ENCODE measurements around the gene MICU1. TPM values are rescaled to one million over a fixed set of nuclear protein-coding genes. Genes with fewer than 3 reads are reported as not detected.
"Not testable (repeated sequence)": the region's sequence is repeated elsewhere in the genome, so short reads cannot be mapped to it uniquely, and the experiment has no call there.

Gene MICU1
- total and polyA plus RNA-seq, 2 experiments from 2014 or later: 27.5 to 52.3 TPM

DNA sequence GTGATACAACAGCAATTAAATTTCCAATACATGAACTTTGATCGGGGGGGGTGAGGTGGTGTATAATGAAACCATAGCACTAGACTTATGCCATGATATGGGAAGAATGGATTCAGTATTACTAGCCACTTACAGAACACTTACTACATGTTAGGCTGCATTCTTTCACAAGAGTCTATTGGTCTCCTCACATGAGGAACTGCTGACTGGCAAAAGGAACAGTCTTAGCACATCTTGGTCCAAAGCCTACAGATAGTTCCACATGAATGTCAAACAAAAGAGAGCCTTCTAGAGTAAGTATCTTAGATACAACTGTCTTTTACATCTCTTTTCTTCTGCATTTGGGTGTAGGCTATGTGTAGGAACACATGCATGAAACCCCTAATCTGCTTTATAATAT is 155.2 kb downstream of the MICU1 start:
- H3K9me2 ChIP-seq (ENCODE audit: insufficient read depth): no peaks in the 10 kb centered on the region
- Mint-ChIP-seq H3K36me3 (ENCODE audit: low read depth) (peaks cover 16% of the 10 kb centered on the region; the same call in 2 of the 3 replicates), H3K4me3 (no peak overlapping the region), H3K9me3 (no peaks in the 10 kb centered on the region), H3K27ac (no peak overlapping the region), H3K27me3 (ENCODE audit: insufficient read depth, low read depth, poor library complexity) (no peaks in the 10 kb centered on the region), H3K4me1 (no peaks in the 10 kb centered on the region)
- H3K4me1 ChIP-seq (ENCODE audit: insufficient read depth): no peaks in the 10 kb centered on the region
- no peaks in the 10 kb centered on the region for H3F3A ChIP-seq (replicated peaks; ENCODE audit: low read depth)
- H3K4me2 ChIP-seq: no peak overlapping the region
- no peak overlapping the region for H2AFZ ChIP-seq
- no peak overlapping the region for H3K4me3 ChIP-seq
- H3K79me2 ChIP-seq (replicated peaks; ENCODE audit: insufficient read depth): no peaks in the 10 kb centered on the region
- DNase-seq (ENCODE audit: low spot score) (no peak), ATAC-seq (no peak)
- H3K27ac ChIP-seq (ENCODE audit: low read depth): no peak overlapping the region
- H3K27me3 ChIP-seq (ENCODE audit: insufficient read depth): no peaks in the 10 kb centered on the region
- no peaks in the 10 kb centered on the region for H4K20me1 ChIP-seq (replicated peaks; ENCODE audit: insufficient read depth)
- H3K36me3 ChIP-seq (ENCODE audit: insufficient read depth): peaks cover 3% of the 10 kb centered on the region; the same call in 1 of the 2 replicates
- TF ChIP-seq, protein P1, sequence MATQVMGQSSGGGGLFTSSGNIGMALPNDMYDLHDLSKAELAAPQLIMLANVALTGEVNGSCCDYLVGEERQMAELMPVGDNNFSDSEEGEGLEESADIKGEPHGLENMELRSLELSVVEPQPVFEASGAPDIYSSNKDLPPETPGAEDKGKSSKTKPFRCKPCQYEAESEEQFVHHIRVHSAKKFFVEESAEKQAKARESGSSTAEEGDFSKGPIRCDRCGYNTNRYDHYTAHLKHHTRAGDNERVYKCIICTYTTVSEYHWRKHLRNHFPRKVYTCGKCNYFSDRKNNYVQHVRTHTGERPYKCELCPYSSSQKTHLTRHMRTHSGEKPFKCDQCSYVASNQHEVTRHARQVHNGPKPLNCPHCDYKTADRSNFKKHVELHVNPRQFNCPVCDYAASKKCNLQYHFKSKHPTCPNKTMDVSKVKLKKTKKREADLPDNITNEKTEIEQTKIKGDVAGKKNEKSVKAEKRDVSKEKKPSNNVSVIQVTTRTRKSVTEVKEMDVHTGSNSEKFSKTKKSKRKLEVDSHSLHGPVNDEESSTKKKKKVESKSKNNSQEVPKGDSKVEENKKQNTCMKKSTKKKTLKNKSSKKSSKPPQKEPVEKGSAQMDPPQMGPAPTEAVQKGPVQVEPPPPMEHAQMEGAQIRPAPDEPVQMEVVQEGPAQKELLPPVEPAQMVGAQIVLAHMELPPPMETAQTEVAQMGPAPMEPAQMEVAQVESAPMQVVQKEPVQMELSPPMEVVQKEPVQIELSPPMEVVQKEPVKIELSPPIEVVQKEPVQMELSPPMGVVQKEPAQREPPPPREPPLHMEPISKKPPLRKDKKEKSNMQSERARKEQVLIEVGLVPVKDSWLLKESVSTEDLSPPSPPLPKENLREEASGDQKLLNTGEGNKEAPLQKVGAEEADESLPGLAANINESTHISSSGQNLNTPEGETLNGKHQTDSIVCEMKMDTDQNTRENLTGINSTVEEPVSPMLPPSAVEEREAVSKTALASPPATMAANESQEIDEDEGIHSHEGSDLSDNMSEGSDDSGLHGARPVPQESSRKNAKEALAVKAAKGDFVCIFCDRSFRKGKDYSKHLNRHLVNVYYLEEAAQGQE (IDR thresholded peaks at IDR 0.05; ENCODE audit: unreplicated experiment): no peak
- TF ChIP-seq NANOG (IDR thresholded peaks at IDR 0.05; ENCODE audit: borderline replicate concordance): no peak
- TF ChIP-seq JUNB (IDR thresholded peaks at IDR 0.05; ENCODE audit: unreplicated experiment): no peak
- TF ChIP-seq POLR2AphosphoS5 (IDR thresholded peaks at IDR 0.05; ENCODE audit: low read depth): no peak
- TF ChIP-seq, protein P2, sequence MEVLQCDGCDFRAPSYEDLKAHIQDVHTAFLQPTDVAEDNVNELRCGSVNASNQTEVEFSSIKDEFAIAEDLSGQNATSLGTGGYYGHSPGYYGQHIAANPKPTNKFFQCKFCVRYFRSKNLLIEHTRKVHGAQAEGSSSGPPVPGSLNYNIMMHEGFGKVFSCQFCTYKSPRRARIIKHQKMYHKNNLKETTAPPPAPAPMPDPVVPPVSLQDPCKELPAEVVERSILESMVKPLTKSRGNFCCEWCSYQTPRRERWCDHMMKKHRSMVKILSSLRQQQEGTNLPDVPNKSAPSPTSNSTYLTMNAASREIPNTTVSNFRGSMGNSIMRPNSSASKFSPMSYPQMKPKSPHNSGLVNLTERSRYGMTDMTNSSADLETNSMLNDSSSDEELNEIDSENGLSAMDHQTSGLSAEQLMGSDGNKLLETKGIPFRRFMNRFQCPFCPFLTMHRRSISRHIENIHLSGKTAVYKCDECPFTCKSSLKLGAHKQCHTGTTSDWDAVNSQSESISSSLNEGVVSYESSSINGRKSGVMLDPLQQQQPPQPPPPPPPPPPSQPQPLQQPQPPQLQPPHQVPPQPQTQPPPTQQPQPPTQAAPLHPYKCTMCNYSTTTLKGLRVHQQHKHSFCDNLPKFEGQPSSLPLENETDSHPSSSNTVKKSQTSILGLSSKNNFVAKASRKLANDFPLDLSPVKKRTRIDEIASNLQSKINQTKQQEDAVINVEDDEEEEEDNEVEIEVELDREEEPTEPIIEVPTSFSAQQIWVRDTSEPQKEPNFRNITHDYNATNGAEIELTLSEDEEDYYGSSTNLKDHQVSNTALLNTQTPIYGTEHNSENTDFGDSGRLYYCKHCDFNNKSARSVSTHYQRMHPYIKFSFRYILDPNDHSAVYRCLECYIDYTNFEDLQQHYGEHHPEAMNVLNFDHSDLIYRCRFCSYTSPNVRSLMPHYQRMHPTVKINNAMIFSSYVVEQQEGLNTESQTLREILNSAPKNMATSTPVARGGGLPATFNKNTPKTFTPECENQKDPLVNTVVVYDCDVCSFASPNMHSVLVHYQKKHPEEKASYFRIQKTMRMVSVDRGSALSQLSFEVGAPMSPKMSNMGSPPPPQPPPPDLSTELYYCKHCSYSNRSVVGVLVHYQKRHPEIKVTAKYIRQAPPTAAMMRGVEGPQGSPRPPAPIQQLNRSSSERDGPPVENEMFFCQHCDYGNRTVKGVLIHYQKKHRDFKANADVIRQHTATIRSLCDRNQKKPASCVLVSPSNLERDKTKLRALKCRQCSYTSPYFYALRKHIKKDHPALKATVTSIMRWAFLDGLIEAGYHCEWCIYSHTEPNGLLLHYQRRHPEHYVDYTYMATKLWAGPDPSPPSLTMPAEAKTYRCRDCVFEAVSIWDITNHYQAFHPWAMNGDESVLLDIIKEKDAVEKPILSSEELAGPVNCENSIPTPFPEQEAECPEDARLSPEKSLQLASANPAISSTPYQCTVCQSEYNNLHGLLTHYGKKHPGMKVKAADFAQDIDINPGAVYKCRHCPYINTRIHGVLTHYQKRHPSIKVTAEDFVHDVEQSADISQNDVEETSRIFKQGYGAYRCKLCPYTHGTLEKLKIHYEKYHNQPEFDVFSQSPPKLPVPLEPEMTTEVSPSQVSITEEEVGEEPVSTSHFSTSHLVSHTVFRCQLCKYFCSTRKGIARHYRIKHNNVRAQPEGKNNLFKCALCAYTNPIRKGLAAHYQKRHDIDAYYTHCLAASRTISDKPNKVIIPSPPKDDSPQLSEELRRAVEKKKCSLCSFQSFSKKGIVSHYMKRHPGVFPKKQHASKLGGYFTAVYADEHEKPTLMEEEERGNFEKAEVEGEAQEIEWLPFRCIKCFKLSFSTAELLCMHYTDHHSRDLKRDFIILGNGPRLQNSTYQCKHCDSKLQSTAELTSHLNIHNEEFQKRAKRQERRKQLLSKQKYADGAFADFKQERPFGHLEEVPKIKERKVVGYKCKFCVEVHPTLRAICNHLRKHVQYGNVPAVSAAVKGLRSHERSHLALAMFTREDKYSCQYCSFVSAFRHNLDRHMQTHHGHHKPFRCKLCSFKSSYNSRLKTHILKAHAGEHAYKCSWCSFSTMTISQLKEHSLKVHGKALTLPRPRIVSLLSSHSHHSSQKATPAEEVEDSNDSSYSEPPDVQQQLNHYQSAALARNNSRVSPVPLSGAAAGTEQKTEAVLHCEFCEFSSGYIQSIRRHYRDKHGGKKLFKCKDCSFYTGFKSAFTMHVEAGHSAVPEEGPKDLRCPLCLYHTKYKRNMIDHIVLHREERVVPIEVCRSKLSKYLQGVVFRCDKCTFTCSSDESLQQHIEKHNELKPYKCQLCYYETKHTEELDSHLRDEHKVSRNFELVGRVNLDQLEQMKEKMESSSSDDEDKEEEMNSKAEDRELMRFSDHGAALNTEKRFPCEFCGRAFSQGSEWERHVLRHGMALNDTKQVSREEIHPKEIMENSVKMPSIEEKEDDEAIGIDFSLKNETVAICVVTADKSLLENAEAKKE (CRISPR knock-in tag; IDR thresholded peaks at IDR 0.05): no peak
- TF ChIP-seq CREB1 (CRISPR knock-in tag; IDR thresholded peaks at IDR 0.05; ENCODE audit: low read depth): no peak
- no peak for TF ChIP-seq EZH2phosphoT487 (IDR thresholded peaks at IDR 0.05; ENCODE audit: unreplicated experiment)
- TF ChIP-seq STAT1 (IDR thresholded peaks at IDR 0.05; ENCODE audit: unreplicated experiment): no peak
- no peak for TF ChIP-seq ZNF114 (CRISPR knock-in tag; IDR thresholded peaks at IDR 0.05)
- TF ChIP-seq EZH2 (IDR thresholded peaks at IDR 0.05; ENCODE audit: low read depth, unreplicated experiment): no peak
- TF ChIP-seq ZNF331 (CRISPR knock-in tag; IDR thresholded peaks at IDR 0.05; ENCODE audit: low read depth): no peak

DNA sequence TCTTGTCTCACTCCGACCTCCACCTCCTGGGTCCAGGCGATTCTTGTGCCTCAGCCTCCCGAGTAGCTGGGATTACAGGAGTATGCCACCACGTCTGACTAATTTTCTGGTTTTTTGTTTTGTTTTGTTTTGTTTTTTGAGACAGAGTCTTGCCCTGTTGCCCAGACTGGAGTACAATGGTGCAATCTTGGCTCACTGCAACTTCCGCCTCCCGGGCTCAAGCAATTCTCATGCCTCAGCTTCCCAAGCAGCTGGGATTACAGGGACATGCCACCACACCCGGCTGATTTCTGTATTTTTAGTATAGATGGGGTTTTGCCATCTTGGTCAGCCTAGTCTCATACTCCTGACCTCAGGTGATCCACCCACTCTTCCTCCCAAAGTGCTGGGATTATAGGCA is 158.8 kb downstream of the MICU1 start:
- not testable (repeated sequence) for ATAC-seq; H3K36me3 ChIP-seq (ENCODE audit: insufficient read depth); H3K4me3 ChIP-seq; H3K27ac ChIP-seq (ENCODE audit: low read depth); H3K27me3 ChIP-seq (ENCODE audit: insufficient read depth); H3K4me3 Mint-ChIP-seq; H3F3A ChIP-seq (replicated peaks; ENCODE audit: low read depth); H2AFZ ChIP-seq; H3K36me3 Mint-ChIP-seq (ENCODE audit: low read depth); H3K4me1 ChIP-seq (ENCODE audit: insufficient read depth); H3K79me2 ChIP-seq (replicated peaks; ENCODE audit: insufficient read depth); H3K9me2 ChIP-seq (ENCODE audit: insufficient read depth); H3K4me2 ChIP-seq; H3K27ac Mint-ChIP-seq; H3K27me3 Mint-ChIP-seq (ENCODE audit: insufficient read depth, low read depth, poor library complexity); H3K4me1 Mint-ChIP-seq; H4K20me1 ChIP-seq (replicated peaks; ENCODE audit: insufficient read depth); DNase-seq (ENCODE audit: low spot score); H3K9me3 Mint-ChIP-seq

All from GM23338 (cell line).